CD4-positive, alpha-beta memory T cell (primary cell): ENCODE results near the gene TIMM44. TPM values are rescaled to one million over a fixed set of nuclear protein-coding genes. Genes with fewer than 3 reads are reported as not detected.
A peak's percentile ranks its signal among the peaks of the same experiment; 100 is the strongest.

Source experiments
- CTCF ChIA-PET: fragments of 350-600 bp; sonication (Branson Sonifier 250); formaldehyde crosslinking; loops from one replicate; lab custom pipeline; 2021; ENCODE audit warnings: inconsistent platforms; ENCODE audit not compliant: partially characterized antibody; lab: Charles Lee
- POLR2A ChIA-PET: fragments of 350-600 bp; sonication (Branson Sonifier 250); formaldehyde crosslinking; loops from one replicate; lab custom pipeline; 2021; ENCODE audit not compliant: partially characterized antibody; lab: Charles Lee
- DNase-seq, 5 donors: peaks; one replicate each; pipeline versions ENCODE4 v3.0.0 to v3.0.0-alpha.2; 2020 to 2022; ENCODE audit warnings: mixed read lengths in 1 of 5
- H3K27ac ChIP-seq: one replicate; pipeline ENCODE4 v1.7.0; 2013; ENCODE audit warnings: low read depth, low read length
- H3K27me3 ChIP-seq: 2 replicates; pipeline ENCODE4 v1.7.0; 2013; ENCODE audit warnings: mild to moderate bottlenecking, low read length, moderate library complexity; ENCODE audit not compliant: insufficient read depth
- H3K36me3 ChIP-seq: 2 replicates; pipeline ENCODE4 v1.7.0; 2013; ENCODE audit warnings: mild to moderate bottlenecking, low read length, moderate library complexity; ENCODE audit not compliant: insufficient read depth
- H3K4me1 ChIP-seq: 2 replicates; pipeline ENCODE4 v1.7.0; 2013; ENCODE audit warnings: mild to moderate bottlenecking, low read length, moderate library complexity; ENCODE audit not compliant: insufficient read depth
- H3K4me3 ChIP-seq, 2 donors: one replicate each; pipeline ENCODE4 v1.7.0; 2013; ENCODE audit warnings: low read length in 2 of 2, mild to moderate bottlenecking in 1 of 2
- H3K9me3 ChIP-seq, 2 donors: one replicate each; pipeline ENCODE4 v1.7.0; 2013; ENCODE audit warnings: low read length in 2 of 2, control low read depth in 1 of 2; ENCODE audit not compliant: control insufficient read depth in 1 of 2
- H3K27ac Mint-ChIP-seq, 7 donors: one replicate each; pipeline ENCODE4 v1.8.0; 2020 to 2021; ENCODE audit warnings: mixed read lengths in 7 of 7, mild to moderate bottlenecking in 6 of 7, inconsistent platforms in 3 of 7, moderate library complexity in 3 of 7
- H3K27me3 Mint-ChIP-seq, 2 donors: one replicate each; pipeline ENCODE4 v1.8.0; 2020 to 2021; ENCODE audit warnings: mixed read lengths in 2 of 2
- H3K36me3 Mint-ChIP-seq, 2 donors: one replicate each; pipeline ENCODE4 v1.8.0; 2020 to 2021; ENCODE audit warnings: mixed read lengths in 2 of 2, inconsistent platforms in 1 of 2, mild to moderate bottlenecking in 1 of 2
- H3K4me1 Mint-ChIP-seq, 4 donors: one replicate each; pipeline ENCODE4 v1.8.0; 2020 to 2021; ENCODE audit warnings: mixed read lengths in 4 of 4, mild to moderate bottlenecking in 1 of 4
- H3K4me3 Mint-ChIP-seq, 8 donors: one replicate each; pipeline ENCODE4 v1.8.0; 2020 to 2021; ENCODE audit warnings: mixed read lengths in 8 of 8, mild to moderate bottlenecking in 7 of 8, moderate library complexity in 6 of 8, inconsistent platforms in 3 of 8
- H3K9me3 Mint-ChIP-seq, 8 donors: one replicate each; pipeline ENCODE4 v1.8.0; 2020 to 2021; ENCODE audit warnings: mixed read lengths in 8 of 8, mild to moderate bottlenecking in 5 of 8, inconsistent platforms in 3 of 8, moderate library complexity in 1 of 8
- intact Hi-C: fragments of 100-400 bp; cut with micrococcal nuclease; formaldehyde crosslinking; loops from one replicate; pipeline ENCODE4 v1.15.1; 2023
- polyA plus RNA-seq, 2 donors: library from polyadenylated mRNA; unstranded; fragments of 300-500 nt; fragmentation: Illumina TruSeq; gene quantifications; one replicate each; pipeline ENCODE4 v1.2.3, GENCODE V29; 2021
- total RNA-seq, 2 experiments: library from RNA; stranded (reverse); gene quantifications; one replicate each; pipeline ENCODE4 v1.2.3, GENCODE V29; 2021

TIMM44 gene
- total and polyA plus RNA-seq, 4 experiments from 2014 or later = 11.6 to 71.9 (median 43.5) TPM

- no peak overlapping the region for H3K27ac Mint-ChIP-seq
- peaks cover 11% of the 10 kb centered on the region for H3K4me1 ChIP-seq
- ChIA-PET CTCF (no interaction called here), POLR2A (interaction anchor here (1.2 kb wide), 1 partner anchor 41 kb away, joined by 3 read pairs; no protein-coding TSS in a partner anchor)
- H3K4me3 ChIP-seq = no peak overlapping the region
- H3K9me3 ChIP-seq = no peaks in the 10 kb centered on the region
- no peaks in the 10 kb centered on the region for H3K9me3 Mint-ChIP-seq
- no peaks in the 10 kb centered on the region for H3K27me3 ChIP-seq
- no peak overlapping the region for H3K4me3 Mint-ChIP-seq
- no peak for DNase-seq
- H3K27ac ChIP-seq = no peak overlapping the region
- H3K27me3 Mint-ChIP-seq = peaks cover 4 to 8% of the 10 kb centered on the region in 2 donors
- H3K36me3 Mint-ChIP-seq = peaks cover 19 to 23% of the 10 kb centered on the region in 2 donors
- peaks cover under 1 to 18% (median 8%) of the 10 kb centered on the region in 4 donors for H3K4me1 Mint-ChIP-seq
- intact Hi-C loops = no loop called here
- H3K36me3 ChIP-seq = peaks cover 12% of the 10 kb centered on the region
These were observed 32.9 kb downstream of the TIMM44 start for GRCh38 chr19:7910321-7911161.

GRCh38 chr19:7909471-7910067, 33.9 kb downstream of the TIMM44 start:
- Histone ChIP-seq H3K27ac (no peak overlapping the region), H3K4me1 (peaks cover 20% of the 10 kb centered on the region), H3K9me3 (no peaks in the 10 kb centered on the region), H3K36me3 (peaks cover 12% of the 10 kb centered on the region), H3K27me3 (no peaks in the 10 kb centered on the region), H3K4me3 (no peak overlapping the region)
- peaks cover 8 to 23% (median 13%) of the 10 kb centered on the region in 4 donors for H3K4me1 Mint-ChIP-seq
- CTCF ChIA-PET = interaction anchor here (1.5 kb wide), 1 partner anchor 8 kb away, joined by 5 read pairs; no protein-coding TSS in a partner anchor
- peaks cover 19 to 29% of the 10 kb centered on the region in 2 donors for H3K36me3 Mint-ChIP-seq
- intact Hi-C loops = no loop called here
- H3K27ac Mint-ChIP-seq = no peak overlapping the region
- POLR2A ChIA-PET = interaction anchor here (3.3 kb wide), 1 partner anchor 9 kb away, joined by 21 read pairs; the partner anchor contains the start of gene SNAPC2
- peaks cover 1% of the 10 kb centered on the region in 2 donors for H3K27me3 Mint-ChIP-seq
- no peak overlapping the region for H3K4me3 Mint-ChIP-seq
- no peak for DNase-seq
- no peaks in the 10 kb centered on the region for H3K9me3 Mint-ChIP-seq

- Histone ChIP-seq H3K9me3 (no peaks in the 10 kb centered on the region), H3K4me1 (peaks cover 24% of the 10 kb centered on the region), H3K27ac (no peak overlapping the region), H3K4me3 (no peak overlapping the region), H3K36me3 (peaks cover 12% of the 10 kb centered on the region), H3K27me3 (no peaks in the 10 kb centered on the region)
- no peak overlapping the region for H3K27ac Mint-ChIP-seq
- no peaks in the 10 kb centered on the region for H3K9me3 Mint-ChIP-seq
- intact Hi-C loops = no loop called here
- H3K27me3 Mint-ChIP-seq = no peaks in the 10 kb centered on the region
- POLR2A ChIA-PET = interaction anchor here (3.3 kb wide), 1 partner anchor 10 kb away, joined by 21 read pairs; the partner anchor contains the start of gene SNAPC2
- CTCF ChIA-PET = interaction anchor here (1.5 kb wide), 1 partner anchor 8 kb away, joined by 5 read pairs; no protein-coding TSS in a partner anchor
- peaks cover 19 to 33% of the 10 kb centered on the region in 2 donors for H3K36me3 Mint-ChIP-seq
- H3K4me1 Mint-ChIP-seq = peaks cover 8 to 27% (median 16%) of the 10 kb centered on the region in 4 donors
- H3K4me3 Mint-ChIP-seq = no peak overlapping the region
- DNase-seq = no peak
These were observed 34.6 kb downstream of the TIMM44 start for GRCh38 chr19:7908742-7909461.

- H3K27ac Mint-ChIP-seq = no peak overlapping the region
- Histone ChIP-seq H3K27me3 (no peaks in the 10 kb centered on the region), H3K9me3 (no peaks in the 10 kb centered on the region), H3K27ac (no peak overlapping the region), H3K36me3 (peaks cover 12% of the 10 kb centered on the region), H3K4me1 (peaks cover 26% of the 10 kb centered on the region), H3K4me3 (no peak overlapping the region)
- intact Hi-C loops = no loop called here
- POLR2A ChIA-PET = interaction anchor here (3.3 kb wide), 1 partner anchor 10 kb away, joined by 21 read pairs; the partner anchor contains the start of gene SNAPC2
- peaks cover 11 to 30% (median 21%) of the 10 kb centered on the region in 4 donors for H3K4me1 Mint-ChIP-seq
- DNase-seq = no peak
- peaks cover 2 to 3% of the 10 kb centered on the region in 2 donors for H3K27me3 Mint-ChIP-seq
- H3K4me3 Mint-ChIP-seq = no peak overlapping the region
- H3K36me3 Mint-ChIP-seq = peaks cover 19 to 36% of the 10 kb centered on the region in 2 donors
- peaks cover 0 to 5% (median 1%) of the 10 kb centered on the region in 8 donors for H3K9me3 Mint-ChIP-seq
- CTCF ChIA-PET = interaction anchor here (1.5 kb wide), 1 partner anchor 9 kb away, joined by 5 read pairs; no protein-coding TSS in a partner anchor
These were observed 35.3 kb downstream of the TIMM44 start for GRCh38 chr19:7908078-7908699.

- H3K27ac Mint-ChIP-seq = peak overlapping the region in 1 of 7 donors; percentile 85
- H3K9me3 ChIP-seq = no peaks in the 10 kb centered on the region
- H3K4me3 Mint-ChIP-seq = peak overlapping the region in 1 of 8 donors; percentile 77
- H3K36me3 ChIP-seq = peaks cover 12% of the 10 kb centered on the region
- peaks cover 0 to 5% (median 1%) of the 10 kb centered on the region in 8 donors for H3K9me3 Mint-ChIP-seq
- no peaks in the 10 kb centered on the region for H3K27me3 ChIP-seq
- H3K4me3 ChIP-seq = no peak overlapping the region
- CTCF ChIA-PET = no interaction called here
- peak in 1 of 5 donors; percentile 19 for DNase-seq
- POLR2A ChIA-PET = interaction anchor here (3.3 kb wide), 1 partner anchor 11 kb away, joined by 21 read pairs; the partner anchor contains the start of gene SNAPC2
- peaks cover 14 to 32% of the 10 kb centered on the region in 2 donors for H3K36me3 Mint-ChIP-seq
- intact Hi-C loops = no loop called here
- H3K4me1 Mint-ChIP-seq = peaks cover 14 to 36% (median 25%) of the 10 kb centered on the region in 4 donors
- H3K4me1 ChIP-seq = peaks cover 32% of the 10 kb centered on the region
- H3K27ac ChIP-seq = no peak overlapping the region
- peaks cover 2 to 3% of the 10 kb centered on the region in 2 donors for H3K27me3 Mint-ChIP-seq
These were observed 35.9 kb downstream of the TIMM44 start for GRCh38 chr19:7907544-7907943.

- Histone ChIP-seq H3K9me3 (no peaks in the 10 kb centered on the region), H3K27me3 (no peaks in the 10 kb centered on the region), H3K4me3 (no peak overlapping the region), H3K36me3 (peaks cover 12% of the 10 kb centered on the region), H3K4me1 (peaks cover 32% of the 10 kb centered on the region), H3K27ac (no peak overlapping the region)
- peaks cover 0 to 5% (median 1%) of the 10 kb centered on the region in 8 donors for H3K9me3 Mint-ChIP-seq
- POLR2A ChIA-PET = interaction anchor here (0.5 to 3.3 kb wide), 2 partner anchors 11 to 36 kb away, joined by 5 to 21 read pairs; partner anchors contain the start of gene SNAPC2
- no peak for DNase-seq
- H3K4me1 Mint-ChIP-seq = peaks cover 15 to 37% (median 26%) of the 10 kb centered on the region in 4 donors
- intact Hi-C loops = no loop called here
- peaks cover 13 to 31% of the 10 kb centered on the region in 2 donors for H3K36me3 Mint-ChIP-seq
- CTCF ChIA-PET = interaction anchor here (0.6 to 1.1 kb wide), 2 partner anchors 11 to 14 kb away, joined by 3 read pairs; no protein-coding TSS in a partner anchor
- peaks cover 2 to 3% of the 10 kb centered on the region in 2 donors for H3K27me3 Mint-ChIP-seq
- H3K27ac Mint-ChIP-seq = peak overlapping the region in 1 of 7 donors; percentile 85
- peak overlapping the region in 2 of 8 donors; percentile 21 to 77 for H3K4me3 Mint-ChIP-seq
These were observed 36.3 kb downstream of the TIMM44 start for GRCh38 chr19:7907122-7907521.
